MG63 (cell line): ENCODE data around the gene SSNA1. TPM values are rescaled to one million over a fixed set of nuclear protein-coding genes. Genes with fewer than 3 reads are reported as not detected.

ENCODE experiments used
- DNase-seq: peaks from one replicate; pipeline ENCODE4 v3.0.0-alpha.2; 2020
- H3K27me3 ChIP-seq: fragments of 250-450 bp; sonication (Bioruptor Pico); 2 replicates; pipeline ENCODE4 v1.5.1; 2020; ENCODE audit warnings: mild to moderate bottlenecking, moderate library complexity
- H3K36me3 ChIP-seq: fragments of 250-450 bp; sonication (Bioruptor Pico); 2 replicates; pipeline ENCODE4 v1.5.1; 2020; ENCODE audit warnings: mild to moderate bottlenecking, moderate library complexity
- H3K4me3 ChIP-seq: fragments of 250-450 bp; sonication (Bioruptor Pico); 2 replicates; pipeline ENCODE4 v1.5.1; 2020; ENCODE audit warnings: mild to moderate bottlenecking, moderate library complexity
- H3K9me3 ChIP-seq: fragments of 250-450 bp; sonication (Bioruptor Pico); 2 replicates; pipeline ENCODE4 v1.5.1; 2020; ENCODE audit warnings: mild to moderate bottlenecking, moderate library complexity
- total RNA-seq: library from RNA; depleted of rRNA; stranded (reverse); fragments of >200 nt; shearing (Covaris generic); gene quantifications from 2 replicates; pipeline ENCODE4 v1.2.3, GENCODE V29; 2014; ENCODE audit warnings: low replicate concordance

SSNA1 gene
- total RNA-seq, 1 experiment from 2014 or later, result 267 TPM

DNA sequence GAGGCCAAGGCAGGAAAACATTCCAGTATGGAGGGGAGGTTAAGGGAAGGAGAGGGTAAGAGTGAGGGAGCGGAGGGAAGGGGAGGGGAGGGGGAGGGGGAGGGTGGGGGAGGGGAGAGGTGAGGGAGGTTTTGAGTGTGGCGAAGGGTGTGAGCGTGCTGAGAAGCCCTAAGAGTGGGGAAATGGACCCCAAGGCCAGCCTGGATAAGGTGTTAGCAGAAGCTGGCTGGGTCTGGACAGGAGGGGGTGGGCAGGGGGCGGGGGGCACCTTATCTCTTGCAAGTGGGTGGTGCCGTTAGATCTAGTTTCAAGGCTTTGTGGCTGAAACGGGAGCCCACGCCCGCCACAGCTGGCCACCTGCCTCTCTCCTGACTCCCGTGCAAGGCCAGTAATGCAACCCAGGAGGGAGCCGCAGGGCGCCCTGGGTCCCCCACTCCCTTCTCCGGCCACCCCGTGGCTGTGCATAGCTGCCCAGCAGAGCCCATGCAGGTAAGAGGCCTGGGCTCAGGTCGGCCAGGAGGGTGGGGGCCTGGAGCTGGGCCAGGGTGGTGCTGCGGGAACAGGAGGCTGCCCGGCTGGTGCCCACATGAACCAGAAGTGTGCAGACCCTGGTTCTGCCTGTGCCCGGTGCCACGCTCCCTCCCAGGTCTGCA is 39.5 kb downstream of the SSNA1 start:
- no peaks in the 10 kb centered on the region for H3K27me3 ChIP-seq
- H3K9me3 ChIP-seq, result no peaks in the 10 kb centered on the region
- H3K4me3 ChIP-seq, result no peak overlapping the region
- DNase-seq, result no peak
- H3K36me3 ChIP-seq, result no peaks in the 10 kb centered on the region

- Histone ChIP-seq H3K36me3 (no peaks in the 10 kb centered on the region), H3K4me3 (no peak overlapping the region)
These were observed 40.1 kb downstream of the SSNA1 start for GRCh38 chr9:137228506-137228967.

GRCh38 chr9:137228968-137229896 is 40.8 kb downstream of the SSNA1 start:
- H3K4me3 ChIP-seq, result no peak overlapping the region

More at GRCh38 chr9:137228506-137228967, 40.1 kb downstream of the SSNA1 start:
- DNase-seq, result no peak
- no peaks in the 10 kb centered on the region for H3K9me3 ChIP-seq
- H3K27me3 ChIP-seq, result no peaks in the 10 kb centered on the region

DNA sequence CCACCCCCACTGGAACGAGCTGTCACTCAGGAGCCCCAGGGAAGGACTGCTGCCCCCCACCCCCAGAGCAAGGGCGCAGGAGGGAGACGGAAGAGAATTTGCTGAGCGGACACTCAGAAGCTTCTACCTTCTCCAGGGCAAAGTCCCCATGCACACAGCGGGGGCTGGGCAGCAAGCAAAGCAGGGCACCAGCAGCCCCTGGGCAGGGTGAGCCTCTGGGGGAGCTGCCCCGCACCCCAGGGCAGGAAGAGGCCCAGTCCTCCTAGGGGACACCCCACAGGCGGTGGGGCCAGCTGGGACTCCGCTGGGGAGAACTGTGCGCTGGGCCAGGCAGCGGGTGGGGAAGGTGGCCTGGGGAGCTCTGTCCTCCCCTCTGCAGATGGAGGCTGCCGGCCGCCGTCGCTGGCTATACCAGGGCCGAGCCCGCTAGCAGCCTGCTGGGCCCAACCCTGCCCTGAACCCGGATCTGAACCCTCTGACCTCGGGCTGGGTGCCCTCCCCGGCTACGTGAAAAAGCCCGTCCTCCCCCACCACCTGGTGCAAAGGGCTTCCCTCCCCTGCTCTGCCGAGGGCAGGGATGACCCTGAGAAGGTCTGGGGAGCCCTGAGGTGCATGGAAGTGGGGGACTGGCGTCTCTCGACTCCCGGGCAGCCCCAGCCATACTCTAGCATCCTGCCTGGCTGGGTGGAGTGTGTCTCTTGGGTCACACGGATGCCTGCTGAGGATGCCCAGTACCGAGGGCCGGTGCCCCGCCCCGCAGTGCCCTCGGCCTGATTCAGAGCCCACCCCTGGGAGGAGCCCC is 41.6 kb downstream of the SSNA1 start:
- Histone ChIP-seq H3K9me3 (no peaks in the 10 kb centered on the region), H3K27me3 (no peaks in the 10 kb centered on the region), H3K36me3 (no peaks in the 10 kb centered on the region), H3K4me3 (no peak overlapping the region)
- no peak for DNase-seq

More at GRCh38 chr9:137228968-137229896, 40.8 kb downstream of the SSNA1 start:
- DNase-seq, result no peak
- no peaks in the 10 kb centered on the region for H3K9me3 ChIP-seq
- no peaks in the 10 kb centered on the region for H3K27me3 ChIP-seq
- H3K36me3 ChIP-seq, result no peaks in the 10 kb centered on the region

GRCh38 chr9:137230705-137231371 is 42.4 kb downstream of the SSNA1 start, which contains the start of gene SLC34A3:
TSS of gene SLC34A3 (plus strand) at chr9:137230901. CDS start at chr9:137231703, 802 bp downstream.
- Histone ChIP-seq H3K36me3 (no peaks in the 10 kb centered on the region), H3K4me3 (no peak within 1 kb of the TSS), H3K27me3 (no peaks in the 10 kb centered on the region), H3K9me3 (no peaks in the 10 kb centered on the region)
- DNase-seq, result no peak

DNA sequence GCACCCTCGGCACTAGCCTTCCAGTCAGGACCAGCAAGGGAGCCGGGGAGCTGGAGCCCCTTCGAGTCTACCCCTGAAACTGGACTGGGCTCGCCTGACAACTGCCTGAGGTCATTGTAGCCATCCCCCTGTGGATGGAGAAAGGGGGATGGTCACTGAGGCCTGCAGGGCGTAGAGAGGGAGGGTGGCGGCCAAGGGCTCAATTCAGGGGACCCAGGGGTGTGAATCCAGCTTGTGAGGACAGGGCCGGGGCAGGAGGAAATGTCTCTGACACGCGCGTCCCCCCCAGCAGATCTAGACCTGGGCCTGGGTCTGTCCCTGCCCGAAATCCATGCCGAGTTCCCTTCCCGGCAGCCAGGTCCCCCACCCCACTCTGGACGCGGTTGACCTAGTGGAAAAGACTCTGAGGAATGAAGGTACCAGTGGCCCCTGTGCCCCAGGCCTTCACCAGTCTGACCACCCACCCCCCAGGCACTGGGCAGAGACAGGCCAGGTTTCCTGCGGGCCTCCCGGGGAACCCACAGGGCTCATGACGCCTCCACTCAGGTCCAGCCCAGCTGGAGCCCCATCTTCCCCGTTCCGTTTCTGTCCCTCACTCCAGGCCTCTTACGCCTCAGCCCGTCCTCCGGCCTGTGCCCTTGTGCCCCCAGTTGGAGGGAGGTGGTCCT is 43.0 kb downstream of the SSNA1 start:
- DNase-seq, result no peak
- Histone ChIP-seq H3K4me3 (no peak overlapping the region), H3K36me3 (no peaks in the 10 kb centered on the region), H3K9me3 (no peaks in the 10 kb centered on the region), H3K27me3 (no peaks in the 10 kb centered on the region)

DNA sequence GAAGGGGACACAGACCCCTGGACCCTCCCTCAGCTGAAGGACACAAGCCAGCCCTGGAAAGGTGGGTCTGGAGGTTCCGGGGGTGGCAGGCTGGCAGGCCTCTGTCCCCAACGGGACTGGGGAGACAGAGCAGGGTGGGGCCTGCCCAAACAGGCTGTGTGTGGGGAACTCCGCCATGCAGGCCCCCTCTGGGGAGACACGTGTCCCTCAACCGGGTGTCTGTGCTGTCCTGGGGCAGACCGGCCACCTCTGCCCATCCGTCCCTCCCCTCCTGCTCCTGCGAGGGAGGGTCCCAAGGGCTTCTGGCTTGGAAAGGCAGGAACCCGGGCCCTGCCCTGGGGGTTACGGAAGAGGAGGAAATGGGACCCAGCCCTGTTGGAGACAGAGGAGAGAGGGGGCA is 43.6 kb downstream of the SSNA1 start:
- Histone ChIP-seq H3K9me3 (no peaks in the 10 kb centered on the region), H3K27me3 (no peaks in the 10 kb centered on the region), H3K36me3 (no peaks in the 10 kb centered on the region), H3K4me3 (no peak overlapping the region)
- DNase-seq, result no peak

- Histone ChIP-seq H3K27me3 (no peaks in the 10 kb centered on the region), H3K4me3 (no peak overlapping the region), H3K9me3 (no peaks in the 10 kb centered on the region), H3K36me3 (no peaks in the 10 kb centered on the region)
- DNase-seq, result no peak
These were observed 44.0 kb downstream of the SSNA1 start for GRCh38 chr9:137232510-137232909.

DNA sequence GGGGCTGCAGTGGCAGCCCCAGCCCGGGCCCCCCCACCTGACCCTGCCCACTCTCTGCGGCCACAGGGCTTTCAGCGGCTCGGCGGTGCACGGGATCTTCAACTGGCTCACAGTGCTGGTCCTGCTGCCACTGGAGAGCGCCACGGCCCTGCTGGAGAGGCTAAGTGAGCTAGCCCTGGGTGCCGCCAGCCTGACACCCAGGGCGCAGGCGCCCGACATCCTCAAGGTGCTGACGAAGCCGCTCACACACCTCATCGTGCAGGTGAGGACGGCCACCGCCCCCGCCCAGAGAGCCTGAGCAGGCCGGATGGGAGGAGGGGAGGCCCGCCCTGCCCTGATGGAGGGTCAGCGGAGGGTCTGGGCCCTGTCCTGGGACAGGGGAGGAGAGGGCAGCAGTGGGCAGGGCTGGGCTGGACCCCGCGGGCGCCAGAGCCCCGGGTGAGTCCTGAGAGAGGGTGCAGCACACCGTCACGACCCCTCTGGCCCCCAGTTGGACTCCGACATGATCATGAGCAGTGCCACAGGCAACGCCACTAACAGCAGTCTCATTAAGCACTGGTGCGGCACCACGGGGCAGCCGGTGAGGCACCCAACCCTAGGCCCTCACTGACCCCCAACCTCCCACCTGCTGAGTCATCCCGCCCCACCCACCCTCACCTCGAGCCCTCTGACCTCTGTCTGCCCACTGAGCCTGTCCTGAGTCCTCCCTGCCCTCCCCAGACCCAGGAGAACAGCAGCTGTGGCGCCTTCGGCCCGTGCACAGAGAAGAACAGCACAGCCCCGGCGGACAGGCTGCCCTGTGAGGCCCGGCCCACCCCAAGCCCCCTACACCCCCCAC is 44.9 kb downstream of the SSNA1 start:
- Histone ChIP-seq H3K4me3 (no peak overlapping the region), H3K27me3 (no peaks in the 10 kb centered on the region), H3K36me3 (no peaks in the 10 kb centered on the region), H3K9me3 (no peaks in the 10 kb centered on the region)
- DNase-seq, result no peak

DNA sequence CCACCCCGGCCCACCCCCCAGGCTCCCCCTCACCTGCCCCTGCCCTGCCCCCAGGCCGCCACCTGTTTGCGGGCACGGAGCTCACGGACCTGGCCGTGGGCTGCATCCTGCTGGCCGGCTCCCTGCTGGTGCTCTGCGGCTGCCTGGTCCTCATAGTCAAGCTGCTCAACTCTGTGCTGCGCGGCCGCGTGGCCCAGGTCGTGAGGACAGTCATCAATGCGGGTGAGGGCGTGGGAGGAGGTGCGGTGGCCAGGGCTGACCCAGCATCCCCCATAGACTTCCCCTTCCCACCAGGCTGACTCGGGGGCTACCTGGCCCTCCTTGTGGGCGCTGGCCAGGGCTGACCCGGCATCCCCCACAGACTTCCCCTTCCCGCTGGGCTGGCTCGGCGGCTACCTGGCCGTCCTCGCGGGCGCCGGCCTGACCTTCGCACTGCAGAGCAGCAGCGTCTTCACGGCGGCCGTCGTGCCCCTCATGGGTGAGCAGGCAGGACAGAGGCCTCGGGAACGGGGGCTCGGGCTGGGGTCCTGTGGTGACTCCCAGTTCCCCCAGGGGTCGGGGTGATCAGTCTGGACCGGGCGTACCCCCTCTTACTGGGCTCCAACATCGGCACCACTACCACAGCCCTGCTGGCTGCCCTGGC is 45.7 kb downstream of the SSNA1 start:
- Histone ChIP-seq H3K4me3 (no peak overlapping the region), H3K36me3 (no peaks in the 10 kb centered on the region), H3K9me3 (no peaks in the 10 kb centered on the region), H3K27me3 (no peaks in the 10 kb centered on the region)
- DNase-seq, result no peak

- no peak for DNase-seq
- H3K36me3 ChIP-seq, result no peaks in the 10 kb centered on the region
- no peaks in the 10 kb centered on the region for H3K27me3 ChIP-seq
- H3K4me3 ChIP-seq, result no peak overlapping the region
- H3K9me3 ChIP-seq, result no peaks in the 10 kb centered on the region
These were observed 46.4 kb downstream of the SSNA1 start for GRCh38 chr9:137234758-137235423.

DNA sequence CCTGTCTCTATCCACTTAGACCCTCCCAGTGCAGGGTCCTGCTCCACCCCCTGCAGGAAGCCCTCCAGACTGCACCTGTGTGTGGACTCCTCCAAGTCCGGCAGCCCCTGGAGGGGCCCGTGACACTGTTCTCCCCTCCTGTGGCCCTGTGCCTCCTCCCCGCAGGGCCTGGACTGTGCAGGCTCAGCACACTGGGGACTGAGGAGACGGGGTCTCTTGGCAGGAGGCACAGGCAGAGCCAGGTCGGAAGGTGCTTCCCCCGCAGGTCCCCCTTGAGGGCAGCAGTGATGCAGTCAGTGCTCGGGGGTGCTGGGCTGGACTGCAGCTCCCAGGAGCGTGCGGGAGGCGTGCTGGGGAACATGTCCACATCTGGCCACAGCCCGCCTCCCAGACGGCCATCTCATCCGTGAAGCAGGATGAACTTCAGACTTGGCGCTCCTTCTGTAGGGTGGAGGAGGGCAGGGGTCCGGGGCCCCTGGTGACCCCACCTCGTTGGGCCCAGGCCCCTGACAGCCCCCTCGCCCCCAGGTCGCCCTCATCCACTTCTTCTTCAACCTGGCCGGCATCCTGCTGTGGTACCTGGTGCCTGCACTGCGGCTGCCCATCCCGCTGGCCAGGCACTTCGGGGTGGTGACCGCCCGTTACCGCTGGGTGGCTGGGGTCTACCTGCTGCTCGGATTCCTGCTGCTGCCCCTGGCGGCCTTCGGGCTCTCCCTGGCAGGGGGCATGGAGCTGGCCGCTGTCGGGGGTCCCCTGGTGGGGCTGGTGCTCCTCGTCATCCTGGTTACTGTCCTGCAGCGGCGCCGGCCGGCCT is 47.2 kb downstream of the SSNA1 start:
- no peaks in the 10 kb centered on the region for H3K27me3 ChIP-seq
- no peak overlapping the region for H3K4me3 ChIP-seq
- no peaks in the 10 kb centered on the region for H3K9me3 ChIP-seq
- no peak for DNase-seq
- H3K36me3 ChIP-seq, result no peaks in the 10 kb centered on the region

DNA sequence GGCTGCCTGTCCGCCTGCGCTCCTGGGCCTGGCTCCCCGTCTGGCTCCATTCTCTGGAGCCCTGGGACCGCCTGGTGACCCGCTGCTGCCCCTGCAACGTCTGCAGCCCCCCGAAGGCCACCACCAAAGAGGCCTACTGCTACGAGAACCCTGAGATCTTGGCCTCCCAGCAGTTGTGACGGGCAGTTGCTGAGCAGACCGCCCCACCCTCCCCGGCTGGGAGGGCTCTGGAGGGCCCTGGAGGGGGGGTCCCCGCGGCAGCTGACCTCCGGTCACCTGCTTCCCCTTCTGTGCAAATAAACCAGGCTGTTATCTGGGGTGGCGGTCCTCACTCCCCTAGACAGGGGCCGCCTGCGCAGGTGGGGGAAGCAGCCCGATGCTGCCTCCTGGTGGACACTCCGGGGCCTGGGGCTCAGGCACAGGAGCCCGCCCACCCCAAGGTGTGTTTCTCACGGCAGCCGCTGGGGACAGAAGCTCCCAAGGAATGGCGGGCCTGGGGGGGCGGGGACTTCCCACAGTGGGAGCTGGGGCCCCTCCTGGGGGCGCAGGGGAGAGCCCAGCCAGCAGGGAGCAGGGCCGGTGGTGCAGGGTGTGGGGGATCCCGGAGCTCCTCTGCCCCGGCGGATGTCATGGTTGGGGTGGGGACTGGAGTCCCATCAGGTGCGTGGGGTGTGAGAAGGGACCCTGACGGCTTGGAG is 47.9 kb downstream of the SSNA1 start:
- DNase-seq, result peak; percentile 76
- no peaks in the 10 kb centered on the region for H3K27me3 ChIP-seq
- no peak overlapping the region for H3K4me3 ChIP-seq
- H3K36me3 ChIP-seq, result no peaks in the 10 kb centered on the region
- no peaks in the 10 kb centered on the region for H3K9me3 ChIP-seq
